ENCODE results near the gene ARID5B. TPM values are rescaled to one million over a fixed set of nuclear protein-coding genes. Genes with fewer than 3 reads are reported as not detected.
A peak's percentile ranks its signal among the peaks of the same experiment; 100 is the strongest.

The ARID5B gene
- total RNA-seq, 1 donor from 2014 or later, result 65.1 TPM

DNA sequence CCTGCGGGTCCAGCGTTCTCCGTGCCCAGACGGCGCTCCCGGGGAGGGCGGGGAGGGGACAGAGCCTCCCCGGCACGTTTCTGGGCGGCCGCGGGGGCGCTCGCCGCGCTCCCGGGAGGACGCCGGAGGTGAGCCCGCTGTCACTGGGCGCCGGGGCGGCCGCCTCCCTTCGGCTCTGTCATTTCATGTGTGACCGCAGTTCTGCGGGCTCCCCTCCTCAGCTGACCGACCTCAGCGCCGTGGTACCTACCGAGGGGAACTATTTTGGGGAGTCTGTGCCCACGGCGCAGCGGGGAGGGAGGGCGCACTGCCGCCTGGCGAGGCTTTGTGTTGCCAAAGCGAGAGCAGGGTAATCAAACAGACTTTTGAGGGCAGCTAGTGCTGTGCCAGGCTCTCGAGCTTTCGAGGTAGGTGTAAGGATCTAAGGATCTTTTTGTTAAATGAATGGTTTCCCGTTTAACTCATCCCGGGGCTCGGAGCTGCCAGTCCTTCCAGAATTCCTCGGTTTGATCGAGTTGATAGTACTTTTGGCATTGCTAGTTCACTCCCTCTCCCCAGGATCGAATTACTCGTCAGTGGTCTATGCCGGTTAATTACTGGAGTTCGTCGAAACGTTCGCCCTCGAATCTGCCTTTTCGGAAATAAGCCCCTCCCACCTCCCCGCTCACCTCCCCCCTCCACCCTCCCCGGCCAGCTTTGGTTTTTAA, 1.9 kb downstream of the ARID5B start:
- intact Hi-C loops (cut with micrococcal nuclease), result loop anchor here (1.0 to 10.0 kb wide), 12 partner anchors 21 to 1999 kb away; partner anchors contain the start of genes CCDC6, EGR2, NRBF2 and RTKN2
- Mint-ChIP-seq H3K36me3 (ENCODE audit: low read depth) (peaks cover 15% of the 10 kb centered on the region), H3K27ac (peak overlapping the region; percentile 95), H3K4me1 (ENCODE audit: low read depth) (peaks cover 60% of the 10 kb centered on the region), H3K9me3 (no peaks in the 10 kb centered on the region), H3K4me3 (peak overlapping the region; percentile 97), H3K27me3 (ENCODE audit: insufficient read depth) (no peaks in the 10 kb centered on the region)
- peak; percentile 69 for DNase-seq (ENCODE audit: low spot score)

DNA sequence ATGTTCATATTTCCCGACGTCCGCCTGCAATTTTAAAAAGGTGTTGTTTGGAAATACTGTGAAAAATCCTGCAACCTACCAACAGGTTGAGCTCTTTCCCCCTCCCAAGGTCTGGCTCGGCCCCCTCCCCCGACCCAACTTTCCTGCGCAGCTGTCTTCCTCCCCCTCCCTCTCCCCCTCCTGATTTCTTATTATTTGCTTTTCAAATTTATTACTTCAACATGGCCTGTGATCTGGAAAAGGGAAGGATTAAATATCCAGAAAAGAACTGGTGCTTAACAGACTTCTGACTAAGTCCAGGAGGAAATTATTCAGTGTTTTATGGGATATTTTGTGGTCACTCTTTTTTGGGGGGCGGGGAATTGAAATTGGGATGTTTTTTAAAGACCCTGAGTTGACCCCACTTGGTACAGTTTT, 2.4 kb downstream of the ARID5B start:
- intact Hi-C loops (cut with micrococcal nuclease), result loop anchor here (1.0 to 10.0 kb wide), 13 partner anchors 22 to 1999 kb away; partner anchors contain the start of genes CCDC6, EGR2, NRBF2 and RTKN2
- Mint-ChIP-seq H3K4me1 (ENCODE audit: low read depth) (peaks cover 57% of the 10 kb centered on the region), H3K9me3 (no peaks in the 10 kb centered on the region), H3K27ac (peak overlapping the region; percentile 95), H3K27me3 (ENCODE audit: insufficient read depth) (no peaks in the 10 kb centered on the region), H3K36me3 (ENCODE audit: low read depth) (peaks cover 18% of the 10 kb centered on the region), H3K4me3 (peak overlapping the region; percentile 97)
- no peak for DNase-seq (ENCODE audit: low spot score)

DNA sequence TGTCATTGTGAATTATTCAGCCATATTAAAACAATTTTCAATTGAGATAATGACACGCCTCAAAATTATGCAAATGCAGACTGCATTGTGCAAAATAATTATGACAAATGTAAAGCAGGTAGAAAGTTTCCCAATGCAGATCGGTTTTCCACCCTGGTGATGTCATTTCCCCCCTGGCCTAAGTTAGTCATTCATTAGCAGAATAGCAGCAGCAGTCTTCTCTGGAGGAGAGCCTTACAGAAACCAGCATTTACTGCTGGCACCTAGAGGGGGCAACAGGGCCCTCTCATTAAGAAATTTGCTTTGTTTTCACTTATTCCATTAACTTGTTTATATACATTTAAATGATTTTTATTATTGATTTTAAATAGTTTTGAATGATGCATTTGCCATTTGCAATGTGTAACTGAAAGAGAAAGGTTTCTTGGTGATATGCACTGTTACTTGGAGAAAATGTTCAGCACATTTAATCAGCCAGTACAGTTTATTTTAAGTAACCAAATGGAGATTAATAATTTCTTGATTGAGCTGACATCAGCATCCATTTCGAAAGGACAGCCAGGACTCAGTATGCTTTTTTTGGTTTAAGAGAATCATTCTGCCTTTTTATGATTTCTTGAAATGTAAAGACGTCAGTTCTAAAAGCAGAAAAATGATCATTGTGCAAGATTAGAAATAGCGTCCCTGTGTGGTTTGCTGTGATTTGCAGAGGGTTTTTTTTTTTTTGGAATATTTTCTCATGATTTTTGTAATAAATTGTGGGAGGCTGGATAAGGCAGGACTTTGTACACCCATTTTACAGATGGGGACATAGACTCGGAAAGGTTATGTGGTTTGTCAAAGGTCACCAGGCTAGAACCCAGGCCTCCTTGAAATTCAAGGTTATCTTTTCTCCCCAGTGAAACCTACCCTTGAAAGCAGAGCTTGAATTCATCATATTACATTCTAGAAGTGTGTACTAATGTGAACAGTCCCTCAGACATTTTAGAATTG, 3.5 kb downstream of the ARID5B start:
- Mint-ChIP-seq H3K27me3 (ENCODE audit: insufficient read depth) (no peaks in the 10 kb centered on the region), H3K4me3 (peak overlapping the region; percentile 97), H3K36me3 (ENCODE audit: low read depth) (peaks cover 25% of the 10 kb centered on the region), H3K4me1 (ENCODE audit: low read depth) (peaks cover 53% of the 10 kb centered on the region), H3K9me3 (no peaks in the 10 kb centered on the region), H3K27ac (peak overlapping the region; percentile 95)
- DNase-seq (ENCODE audit: low spot score), result peak; percentile 34
- intact Hi-C loops (cut with micrococcal nuclease), result loop anchor here (1.0 to 10.0 kb wide), 9 partner anchors 38 to 2000 kb away; partner anchors contain the start of genes CCDC6, EGR2 and NRBF2

DNA sequence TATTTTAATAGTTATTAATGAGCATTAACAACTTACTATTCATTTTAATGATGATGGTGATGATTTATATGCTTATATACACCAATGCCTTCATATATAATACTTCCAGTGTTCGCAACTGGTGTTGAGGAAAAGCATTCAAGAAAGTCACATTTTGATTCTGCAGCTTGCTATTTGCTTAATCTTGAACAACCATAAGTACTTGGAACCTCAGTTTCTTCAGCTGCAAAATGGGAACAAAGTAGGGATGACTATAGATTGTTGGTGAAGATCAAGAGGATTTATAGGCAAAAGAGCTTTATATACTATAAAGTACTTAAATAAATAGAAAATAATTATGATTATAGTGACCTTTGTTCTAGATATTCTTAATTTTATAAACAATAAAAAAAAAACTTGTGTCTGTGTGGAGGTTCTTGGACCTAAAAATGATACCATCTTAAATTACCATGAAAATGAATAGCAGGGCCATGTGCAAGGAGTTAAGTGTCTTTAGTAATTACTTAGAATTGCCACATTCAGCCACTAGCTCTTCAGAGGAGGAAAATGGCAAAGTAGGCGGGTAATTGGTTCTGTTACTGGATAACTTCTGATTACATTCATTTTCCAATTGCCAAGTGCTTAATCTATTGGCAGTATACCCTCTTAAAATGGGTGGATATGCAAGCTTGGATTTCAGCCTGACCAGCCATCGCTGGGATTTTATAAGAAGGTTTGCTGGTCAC, 4.5 kb downstream of the ARID5B start:
- Mint-ChIP-seq H3K27ac (no peak overlapping the region), H3K4me3 (peak overlapping the region; percentile 55), H3K9me3 (no peaks in the 10 kb centered on the region), H3K27me3 (ENCODE audit: insufficient read depth) (no peaks in the 10 kb centered on the region), H3K36me3 (ENCODE audit: low read depth) (peaks cover 30% of the 10 kb centered on the region), H3K4me1 (ENCODE audit: low read depth) (peaks cover 60% of the 10 kb centered on the region)
- intact Hi-C loops (cut with micrococcal nuclease), result loop anchor here (10.0 kb wide), 3 partner anchors 909 to 2001 kb away; partner anchors contain the start of genes CCDC6, EGR2 and NRBF2
- no peak for DNase-seq (ENCODE audit: low spot score)

DNA sequence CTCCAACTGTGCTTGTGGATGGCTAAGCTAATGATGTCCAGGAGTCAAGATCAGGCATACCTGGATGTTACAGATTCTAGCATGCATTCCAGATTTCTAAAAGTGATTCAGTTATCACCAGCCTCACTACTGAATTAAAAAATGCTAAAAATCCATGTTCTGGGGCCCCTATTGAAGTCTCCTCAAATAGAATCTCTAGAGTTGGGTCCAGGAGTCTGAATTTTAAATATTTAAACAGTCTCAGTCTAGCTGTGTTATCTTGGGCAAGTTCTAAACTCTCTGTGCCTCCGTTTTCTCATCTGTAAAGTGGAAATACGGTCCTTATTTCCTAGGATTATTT, 5.0 kb downstream of the ARID5B start:
- Mint-ChIP-seq H3K4me3 (no peak overlapping the region), H3K9me3 (no peaks in the 10 kb centered on the region), H3K27ac (no peak overlapping the region), H3K4me1 (ENCODE audit: low read depth) (peaks cover 65% of the 10 kb centered on the region), H3K36me3 (ENCODE audit: low read depth) (peaks cover 32% of the 10 kb centered on the region), H3K27me3 (ENCODE audit: insufficient read depth) (no peaks in the 10 kb centered on the region)
- no peak for DNase-seq (ENCODE audit: low spot score)
- intact Hi-C loops (cut with micrococcal nuclease), result loop anchor here (10.0 kb wide), 3 partner anchors 908 to 2002 kb away; partner anchors contain the start of genes CCDC6, EGR2 and NRBF2

DNA sequence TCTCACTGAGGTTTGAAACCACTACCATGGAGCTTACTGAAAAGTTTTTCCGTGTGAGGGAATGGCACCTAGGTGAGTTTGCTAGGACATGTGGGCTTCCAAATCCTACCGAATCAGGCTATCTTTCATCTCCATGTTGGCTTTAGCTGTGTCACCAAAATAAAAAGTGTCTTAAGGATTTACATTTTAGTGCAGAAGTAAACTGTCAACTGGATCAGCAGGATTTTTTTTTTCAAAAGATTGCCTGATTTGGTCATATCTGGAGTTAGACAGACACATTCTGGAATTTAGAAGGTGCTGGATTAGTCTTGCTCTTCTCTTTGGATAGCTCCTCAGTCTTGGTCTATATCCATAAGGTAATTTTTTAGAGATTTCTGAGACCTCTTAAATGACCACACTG, 5.5 kb downstream of the ARID5B start:
- Mint-ChIP-seq H3K4me3 (no peak overlapping the region), H3K9me3 (no peaks in the 10 kb centered on the region), H3K36me3 (ENCODE audit: low read depth) (peaks cover 37% of the 10 kb centered on the region), H3K4me1 (ENCODE audit: low read depth) (peaks cover 70% of the 10 kb centered on the region), H3K27me3 (ENCODE audit: insufficient read depth) (no peaks in the 10 kb centered on the region), H3K27ac (peak overlapping the region; percentile 2)
- intact Hi-C loops (cut with micrococcal nuclease), result loop anchor here (10.0 kb wide), 3 partner anchors 908 to 2002 kb away; partner anchors contain the start of genes CCDC6, EGR2 and NRBF2
- no peak for DNase-seq (ENCODE audit: low spot score)

DNA sequence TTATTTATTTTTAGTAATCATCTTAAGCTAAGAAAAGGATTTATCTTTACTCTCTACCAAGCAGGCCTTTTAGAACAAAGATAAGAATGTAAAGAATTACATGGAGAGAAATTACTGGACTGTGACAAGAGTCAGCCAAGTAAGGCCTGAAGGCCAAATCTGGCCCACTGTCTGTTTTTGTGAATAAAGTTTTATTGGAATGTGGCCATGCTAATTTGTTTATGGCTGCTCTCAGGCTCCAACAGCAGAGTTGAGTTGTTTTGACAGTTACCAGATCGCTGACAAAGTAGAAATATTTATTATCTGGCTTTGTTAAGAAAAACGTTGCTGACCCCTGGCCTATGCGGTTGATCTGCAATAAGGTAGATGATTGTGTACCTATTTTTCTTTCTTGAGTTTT, 6.1 kb downstream of the ARID5B start:
- H3K27me3 Mint-ChIP-seq (ENCODE audit: insufficient read depth), result no peaks in the 10 kb centered on the region
- peaks cover 37% of the 10 kb centered on the region for H3K36me3 Mint-ChIP-seq (ENCODE audit: low read depth)
- DNase-seq (ENCODE audit: low spot score), result no peak
- H3K9me3 Mint-ChIP-seq, result no peaks in the 10 kb centered on the region
- intact Hi-C loops (cut with micrococcal nuclease), result loop anchor here (10.0 kb wide), 3 partner anchors 907 to 2003 kb away; partner anchors contain the start of genes CCDC6, EGR2 and NRBF2
- no peak overlapping the region for H3K4me3 Mint-ChIP-seq
- H3K27ac Mint-ChIP-seq, result no peak overlapping the region
- H3K4me1 Mint-ChIP-seq (ENCODE audit: low read depth), result peaks cover 76% of the 10 kb centered on the region

DNA sequence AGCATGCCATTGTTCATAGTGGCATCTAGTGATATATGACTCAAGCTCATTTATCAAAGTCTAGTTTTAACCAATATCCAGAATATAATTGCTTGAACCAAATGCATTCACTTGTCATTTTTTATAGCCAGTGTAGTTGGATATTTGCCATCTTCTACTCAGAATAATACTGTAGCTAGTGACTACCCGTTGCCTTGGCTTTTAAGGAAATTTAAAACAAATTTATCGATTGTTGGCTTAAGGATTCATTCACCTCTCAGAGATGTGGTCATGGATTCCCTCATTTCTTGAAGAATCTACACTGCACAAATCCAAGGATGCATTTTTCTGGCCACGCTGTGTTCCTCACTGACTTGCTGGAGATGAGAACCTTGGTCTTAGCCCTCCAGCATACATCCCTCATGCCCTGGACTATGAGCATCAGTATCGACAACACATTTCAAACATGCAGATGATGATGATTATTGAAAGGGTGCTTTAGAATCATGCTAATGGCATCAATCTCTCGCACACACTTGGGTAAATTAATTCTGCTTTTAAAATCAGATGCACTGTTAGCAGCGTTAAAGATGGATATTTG, 8.8 kb downstream of the ARID5B start:
- Mint-ChIP-seq H3K27me3 (ENCODE audit: insufficient read depth) (no peaks in the 10 kb centered on the region), H3K27ac (no peak overlapping the region), H3K4me1 (ENCODE audit: low read depth) (peaks cover 74% of the 10 kb centered on the region), H3K9me3 (no peaks in the 10 kb centered on the region), H3K4me3 (no peak overlapping the region), H3K36me3 (ENCODE audit: low read depth) (peaks cover 49% of the 10 kb centered on the region)
- intact Hi-C loops (cut with micrococcal nuclease), result no loop called here
- DNase-seq (ENCODE audit: low spot score), result no peak

DNA sequence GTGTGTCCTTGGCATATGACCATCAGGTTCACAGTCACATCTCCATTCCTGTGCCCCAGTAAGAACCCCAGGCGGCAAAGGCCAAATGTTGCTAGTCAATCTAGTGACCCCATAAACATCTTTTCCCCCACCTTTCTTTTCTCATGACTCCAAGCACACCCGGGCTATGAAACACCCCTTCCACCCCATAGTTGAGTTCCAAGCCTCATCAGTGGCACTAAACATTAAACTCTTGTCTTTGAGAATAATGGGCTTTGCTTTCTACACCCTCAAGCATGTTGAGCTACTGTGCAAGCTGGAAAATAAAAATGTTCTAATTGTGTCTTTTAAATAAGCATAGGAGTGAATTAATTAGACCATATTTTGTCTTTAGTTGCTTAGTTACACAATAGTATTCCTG, 9.4 kb downstream of the ARID5B start:
- Mint-ChIP-seq H3K27me3 (ENCODE audit: insufficient read depth) (no peaks in the 10 kb centered on the region), H3K36me3 (ENCODE audit: low read depth) (peaks cover 51% of the 10 kb centered on the region), H3K4me3 (no peak overlapping the region), H3K4me1 (ENCODE audit: low read depth) (peaks cover 71% of the 10 kb centered on the region), H3K9me3 (no peaks in the 10 kb centered on the region), H3K27ac (no peak overlapping the region)
- DNase-seq (ENCODE audit: low spot score), result no peak
- intact Hi-C loops (cut with micrococcal nuclease), result no loop called here

DNA sequence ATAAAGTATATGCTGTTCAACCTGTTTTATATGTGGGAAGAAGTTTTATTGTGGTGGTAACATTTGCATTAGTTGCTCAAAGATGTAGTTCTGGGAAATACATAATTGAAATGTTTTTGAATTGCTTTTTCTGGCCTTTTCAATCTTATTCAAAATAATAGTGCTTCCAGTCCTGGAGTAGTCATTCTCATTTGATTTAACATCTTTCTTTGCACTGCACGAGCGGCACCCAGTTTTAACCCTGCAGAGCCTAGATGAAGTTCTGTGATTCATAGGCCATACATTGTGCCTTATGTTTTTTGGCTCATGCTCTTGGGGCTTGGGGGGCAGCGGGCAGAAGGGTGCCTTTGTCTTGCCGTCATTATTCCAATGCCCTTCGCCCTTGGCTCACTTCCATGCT, 9.9 kb downstream of the ARID5B start:
- no peak for DNase-seq (ENCODE audit: low spot score)
- intact Hi-C loops (cut with micrococcal nuclease), result no loop called here
- H3K4me3 Mint-ChIP-seq, result no peak overlapping the region
- no peaks in the 10 kb centered on the region for H3K27me3 Mint-ChIP-seq (ENCODE audit: insufficient read depth)
- no peak overlapping the region for H3K27ac Mint-ChIP-seq
- peaks cover 52% of the 10 kb centered on the region for H3K36me3 Mint-ChIP-seq (ENCODE audit: low read depth)
- peaks cover 66% of the 10 kb centered on the region for H3K4me1 Mint-ChIP-seq (ENCODE audit: low read depth)
- H3K9me3 Mint-ChIP-seq, result no peaks in the 10 kb centered on the region

DNA sequence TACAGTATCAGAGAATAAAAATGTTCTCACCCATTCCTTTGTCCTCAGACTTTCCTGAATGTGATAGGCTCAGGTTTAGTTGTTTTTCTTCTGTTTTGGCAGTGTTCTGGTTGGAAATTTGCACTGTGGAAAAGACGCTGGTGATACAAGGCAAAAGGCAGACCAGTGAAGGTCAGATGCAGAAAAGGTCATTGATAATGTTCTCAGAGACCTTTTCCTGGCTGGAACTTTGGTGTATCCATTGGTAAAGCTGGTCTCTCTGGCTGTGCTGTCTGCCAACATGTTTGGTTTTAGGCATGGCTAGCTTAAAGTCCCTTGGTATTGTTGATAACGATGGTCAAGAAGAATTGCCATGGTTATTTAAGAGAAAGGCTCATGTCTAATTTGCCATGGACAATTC, 11.5 kb downstream of the ARID5B start:
- intact Hi-C loops (cut with micrococcal nuclease), result no loop called here
- H3K4me3 Mint-ChIP-seq, result no peak overlapping the region
- H3K27ac Mint-ChIP-seq, result no peak overlapping the region
- peaks cover 5% of the 10 kb centered on the region for H3K9me3 Mint-ChIP-seq
- no peak for DNase-seq (ENCODE audit: low spot score)
- H3K36me3 Mint-ChIP-seq (ENCODE audit: low read depth), result peaks cover 63% of the 10 kb centered on the region
- no peaks in the 10 kb centered on the region for H3K27me3 Mint-ChIP-seq (ENCODE audit: insufficient read depth)
- peaks cover 57% of the 10 kb centered on the region for H3K4me1 Mint-ChIP-seq (ENCODE audit: low read depth)

DNA sequence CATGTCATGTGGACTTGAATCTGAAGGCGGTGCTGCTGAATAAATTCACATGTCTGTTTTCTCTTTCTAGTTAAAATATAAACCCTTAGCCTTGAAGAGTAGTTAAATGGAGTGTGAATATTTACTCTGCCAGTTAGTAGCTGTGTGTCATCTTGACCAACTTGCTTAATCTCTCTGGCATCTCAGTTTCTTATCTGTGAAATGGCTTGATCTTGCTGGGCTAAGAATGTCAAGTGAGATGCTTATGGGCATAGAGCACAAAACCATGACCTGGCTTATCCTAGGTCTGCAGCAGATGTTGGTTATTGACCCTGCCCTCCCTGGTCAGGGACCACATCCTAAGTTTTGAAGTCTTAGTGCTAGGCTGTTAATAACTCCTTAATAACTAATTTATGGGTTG, 16.6 kb downstream of the ARID5B start:
- no peak for DNase-seq (ENCODE audit: low spot score)
- intact Hi-C loops (cut with micrococcal nuclease), result no loop called here
- H3K36me3 Mint-ChIP-seq (ENCODE audit: low read depth), result peaks cover 70% of the 10 kb centered on the region
- H3K4me1 Mint-ChIP-seq (ENCODE audit: low read depth), result peaks cover 57% of the 10 kb centered on the region
- no peak overlapping the region for H3K4me3 Mint-ChIP-seq
- H3K27me3 Mint-ChIP-seq (ENCODE audit: insufficient read depth), result no peaks in the 10 kb centered on the region
- peak overlapping the region; percentile 73 for H3K27ac Mint-ChIP-seq
- H3K9me3 Mint-ChIP-seq, result peaks cover 9% of the 10 kb centered on the region

Measured in activated T-helper 1 cell treated with anti-CD3 and anti-CD28 coated beads, Interleukin-12 subunit alpha, Interleukin-12 subunit beta, Interleukin-2, Interleukin-4 antibody, amounts not matched to agents 30 ng/mL and 10 ng/mL and 1 ng/mL, durations not matched to agents 14 hours and 24 hours and 36 hours (primary cell).